HCT116 (cell line): ENCODE measurements around the gene YWHAE. TPM values are rescaled to one million over a fixed set of nuclear protein-coding genes. Genes with fewer than 3 reads are reported as not detected.

Source experiments
- ATAC-seq: fragments of 200-7000 bp; cut with Tn5 transposase; 2 replicates; pipeline ENCODE4 v1.9.1; 2020; ENCODE audit warnings: mild to moderate bottlenecking, moderate library complexity
- BruUV-seq: library from RNA; stranded (reverse); fragments of 400-500 nt; replicated peaks from 2 replicates; lab custom pipeline; 2021; lab: Mats Ljungman, UMichigan
- CTCF ChIA-PET: fragments of 300-600 bp; sonication (Branson Sonifier 250); formaldehyde crosslinking; loops from one replicate; lab custom pipeline; 2021; ENCODE audit warnings: antibody characterized with exemption; lab: Charles Lee
- POLR2A ChIA-PET: fragments of 300-600, 350-600 bp; sonication (Branson Sonifier 250); formaldehyde crosslinking; loops from one replicate; lab custom pipeline; 2021; ENCODE audit warnings: antibody characterized with exemption; lab: Charles Lee
- RAD21 ChIA-PET, 2 experiments: fragments of 300-600 bp; sonication (Branson Sonifier 250); formaldehyde crosslinking; loops; one replicate each; lab custom pipeline; 2023; ENCODE audit warnings: low total read pairs in 2 of 2; ENCODE audit not compliant: uncharacterized antibody in 2 of 2, unreplicated experiment in 2 of 2, low non-redundant PET in 1 of 2; lab: Charles Lee
- DNase-seq: peaks from one replicate; pipeline ENCODE4 v3.0.0-alpha.2; 2010; ENCODE audit warnings: low read depth, low spot score
- H2AFZ ChIP-seq: fragments of 200-600 bp; shearing (Covaris generic), sonication (generic); 2 replicates; pipeline ENCODE4 v1.6.1; 2017; ENCODE audit warnings: low read depth, mixed run types, mixed read lengths, antibody characterized with exemption, low read length; ENCODE audit not compliant: poor library complexity, severe bottlenecking
- H3K27ac ChIP-seq: 2 replicates; pipeline ENCODE4 v1.5.1; 2012; ENCODE audit warnings: low read depth, low read length
- H3K27me3 ChIP-seq: fragments of 200-600 bp; sonication (generic); 2 replicates; pipeline ENCODE4 v1.6.1; 2016; ENCODE audit warnings: mixed run types, low read length, mixed read lengths; ENCODE audit not compliant: insufficient read depth
- H3K36me3 ChIP-seq, 2 experiments: fragments of 200-500 bp in 1 of 2; fragments of 200-600 bp in 1 of 2; sonication (Bioruptor generic) in 1 of 2; sonication (generic) in 1 of 2; 2 replicates each; pipeline versions ENCODE4 v1.5.1 to v1.6.1; 2014 to 2016; ENCODE audit warnings: low read length in 2 of 2, inconsistent platforms in 1 of 2, mixed read lengths in 1 of 2, mixed run types in 1 of 2; ENCODE audit not compliant: insufficient read depth in 2 of 2, control insufficient read depth in 1 of 2
- H3K4me1 ChIP-seq, 2 experiments: fragments of 200-600 bp in 1 of 2; sonication (generic) in 1 of 2; 2 replicates each; pipeline versions ENCODE4 v1.5.1 to v1.6.1; 2012 to 2017; ENCODE audit warnings: low read length in 2 of 2, inconsistent platforms in 1 of 2, mild to moderate bottlenecking in 1 of 2, mixed read lengths in 1 of 2, mixed run types in 1 of 2, moderate library complexity in 1 of 2; ENCODE audit not compliant: insufficient read depth in 2 of 2, control insufficient read depth in 1 of 2
- H3K4me2 ChIP-seq: fragments of 200-600 bp; sonication (generic); 2 replicates; pipeline ENCODE4 v1.6.1; 2017; ENCODE audit warnings: mixed run types, low read length, mixed read lengths
- H3K4me3 ChIP-seq, 2 experiments: fragments of 200-600 bp in 1 of 2; sonication (generic) in 1 of 2; replicated peaks in 1 of 2; 2 replicates each; pipeline ENCODE4 v1.5.1; 2011 to 2016; ENCODE audit warnings: low read length in 2 of 2, control low read depth in 1 of 2, low read depth in 1 of 2, mild to moderate bottlenecking in 1 of 2, mixed read lengths in 1 of 2, mixed run types in 1 of 2
- H3K79me2 ChIP-seq: fragments of 200-600 bp; sonication (generic); 2 replicates; pipeline ENCODE4 v1.6.1; 2017; ENCODE audit warnings: mild to moderate bottlenecking, mixed run types, low read length, moderate library complexity, mixed read lengths; ENCODE audit not compliant: insufficient read depth
- H3K9ac ChIP-seq: fragments of 200-600 bp; sonication (generic); 2 replicates; pipeline ENCODE4 v1.6.1; 2016; ENCODE audit warnings: low read length, mixed read lengths
- H3K9me2 ChIP-seq: fragments of 200-600 bp; sonication (generic), shearing (Covaris generic); 2 replicates; pipeline ENCODE4 v1.6.1; 2017; ENCODE audit warnings: mixed run types, mild to moderate bottlenecking, moderate library complexity; ENCODE audit not compliant: insufficient read depth
- H3K9me3 ChIP-seq, 2 experiments: fragments of 200-500 bp in 1 of 2; fragments of 200-600 bp in 1 of 2; sonication (Bioruptor generic) in 1 of 2; sonication (generic) in 1 of 2; 2 replicates each; pipeline ENCODE4 v1.6.1; 2014 to 2017; ENCODE audit warnings: low read length in 2 of 2, mixed read lengths in 2 of 2, inconsistent platforms in 1 of 2, low read depth in 1 of 2, mild to moderate bottlenecking in 1 of 2, mixed run types in 1 of 2, moderate library complexity in 1 of 2; ENCODE audit not compliant: control insufficient read depth in 1 of 2, insufficient read depth in 1 of 2
- H4K20me1 ChIP-seq: fragments of 200-600 bp; sonication (generic), shearing (Covaris generic); 2 replicates; pipeline ENCODE4 v1.6.1; 2017; ENCODE audit warnings: mixed run types, mild to moderate bottlenecking, moderate library complexity; ENCODE audit not compliant: insufficient read depth
- ATF3 ChIP-seq: IDR thresholded peaks from 2 replicates; pipeline ENCODE4 v1.6.1; 2012
- CTCF ChIP-seq, 3 experiments: fragments of 200-600 bp in 1 of 3; sonication (generic) in 1 of 3; IDR thresholded peaks in 2 of 3; conservative IDR thresholded peaks in 1 of 3; 2 replicates each; pipeline ENCODE4 v1.5.1; 2012 to 2017; ENCODE audit warnings: low read depth in 2 of 3, low read length in 2 of 3, antibody characterized with exemption in 1 of 3, borderline replicate concordance in 1 of 3, control low read depth in 1 of 3, mild to moderate bottlenecking in 1 of 3, mixed read lengths in 1 of 3, mixed run types in 1 of 3, moderate library complexity in 1 of 3; ENCODE audit not compliant: insufficient read depth in 1 of 3
- ELF1 ChIP-seq: IDR thresholded peaks from 2 replicates; pipeline ENCODE4 v1.6.1; 2012; ENCODE audit warnings: low read depth, borderline replicate concordance
- EZH2 ChIP-seq: fragments of 200-600 bp; sonication (generic); IDR thresholded peaks from 2 replicates; pipeline ENCODE4 v1.6.1; 2017; ENCODE audit warnings: antibody characterized with exemption, mixed run types
- EZH2phosphoT487 ChIP-seq: fragments of 200-600 bp; IDR thresholded peaks from 2 replicates; pipeline ENCODE4 v1.6.1; 2018; ENCODE audit warnings: antibody characterized with exemption, borderline replicate concordance
- FOSL1 ChIP-seq: IDR thresholded peaks from 2 replicates; pipeline ENCODE4 v1.6.1; 2012; ENCODE audit warnings: low read depth
- MAX ChIP-seq: IDR thresholded peaks from 2 replicates; pipeline ENCODE4 v1.6.1; 2012
- POLR2A ChIP-seq: IDR thresholded peaks from 2 replicates; pipeline ENCODE4 v1.7.0; 2011; ENCODE audit warnings: borderline replicate concordance; ENCODE audit not compliant: insufficient read depth, insufficient read length; ENCODE audit errors: extremely low read depth
- POLR2AphosphoS5 ChIP-seq: IDR thresholded peaks from 2 replicates; pipeline ENCODE4 v1.6.1; 2011; ENCODE audit warnings: mild to moderate bottlenecking, low read depth, low read length, moderate library complexity
- RAD21 ChIP-seq: IDR thresholded peaks from 2 replicates; pipeline ENCODE4 v1.6.1; 2012; ENCODE audit warnings: low read depth, mild to moderate bottlenecking
- SP1 ChIP-seq: IDR thresholded peaks from 2 replicates; pipeline ENCODE4 v1.6.1; 2012; ENCODE audit warnings: low read depth
- SRF ChIP-seq: IDR thresholded peaks from 2 replicates; pipeline ENCODE4 v1.6.1; 2012; ENCODE audit warnings: low read depth
- YY1 ChIP-seq: IDR thresholded peaks from 2 replicates; pipeline ENCODE4 v1.6.1; 2011; ENCODE audit warnings: low read length, low read depth, moderate library complexity, mild to moderate bottlenecking; ENCODE audit not compliant: insufficient replicate concordance; ENCODE audit errors: extremely low read depth
- ZBTB33 ChIP-seq: IDR thresholded peaks from 2 replicates; pipeline ENCODE4 v1.6.1; 2011; ENCODE audit warnings: mild to moderate bottlenecking, low read length, moderate library complexity; ENCODE audit not compliant: insufficient replicate concordance; ENCODE audit errors: extremely low read depth
- ZFX ChIP-seq: fragments of 450-650 bp; IDR thresholded peaks from 2 replicates; pipeline ENCODE4 v1.6.1; 2017
- ZNF274 ChIP-seq: fragments of 200-500 bp; sonication (Bioruptor generic); IDR thresholded peaks from 2 replicates; pipeline ENCODE4 v1.6.1; 2014; ENCODE audit warnings: mild to moderate bottlenecking, low read depth, low read length, inconsistent platforms
- intact Hi-C: fragments of 100-400 bp; cut with micrococcal nuclease; formaldehyde crosslinking; loops from 2 replicates; pipeline ENCODE4 v1.10.0; 2022
- total RNA-seq: library from RNA; stranded (reverse); gene quantifications from one replicate; pipeline ENCODE4 v1.2.1, GENCODE V29; 2021; ENCODE audit not compliant: unreplicated experiment

The YWHAE gene
- total RNA-seq, 1 experiment from 2014 or later = 735 TPM

- BruUV-seq = no TSS peak
- DNase-seq = no peak
- H3K9me2 ChIP-seq = no peaks in the 10 kb centered on the region
- H3K9ac ChIP-seq = no peak overlapping the region
- TF ChIP-seq EZH2 = no peak
- TF ChIP-seq MAX = no peak
- TF ChIP-seq ZNF274 = no peak
- no peak for TF ChIP-seq POLR2A
- no peak for TF ChIP-seq ELF1
- TF ChIP-seq CTCF (IDR thresholded peaks at IDR 0.05 in 2 of 3, conservative IDR thresholded peaks at IDR 0.05 in 1 of 3; ENCODE audit: borderline replicate concordance in 1 of 3, insufficient read depth in 1 of 3, low read depth in 2 of 3, low read length in 2 of 3) = no peak
- no peak for TF ChIP-seq RAD21
- no peak for TF ChIP-seq SP1
- no peak for TF ChIP-seq ZFX
- no peak for TF ChIP-seq SRF
- no peak for TF ChIP-seq ZBTB33
- TF ChIP-seq POLR2AphosphoS5 = no peak
- no peak for TF ChIP-seq EZH2phosphoT487
- no peak for TF ChIP-seq ATF3
- TF ChIP-seq FOSL1 = no peak
- TF ChIP-seq YY1 = no peak
- H3K9me3 ChIP-seq = no peaks in the 10 kb centered on the region
- H3K4me1 ChIP-seq = no peaks in the 10 kb centered on the region
- ChIA-PET POLR2A (no interaction called here), CTCF (no interaction called here), RAD21 (no interaction called here)
- intact Hi-C loops = no loop called here
- H3K27me3 ChIP-seq = no peaks in the 10 kb centered on the region
- no peaks in the 10 kb centered on the region for H4K20me1 ChIP-seq
- no peak for ATAC-seq
- no peak overlapping the region for H2AFZ ChIP-seq
- no peak overlapping the region for H3K27ac ChIP-seq
- no peak overlapping the region for H3K4me3 ChIP-seq
- no peak overlapping the region for H3K4me2 ChIP-seq
- no peaks in the 10 kb centered on the region for H3K79me2 ChIP-seq
- H3K36me3 ChIP-seq = no peaks in the 10 kb centered on the region
These were observed 98.5 kb downstream of the YWHAE start for GRCh38 chr17:1301546-1301945.
